DMS 273 (cell line): ENCODE results near the gene ZCCHC24.
"Not testable (repeated sequence)": the region's sequence is repeated elsewhere in the genome, so short reads cannot be mapped to it uniquely, and the experiment has no call there.

Experiments
- DNase-seq: peaks from one replicate; lab custom pipeline; 2025; ENCODE audit not compliant: unreplicated experiment; lab: John Stamatoyannopoulos, UW

The ZCCHC24 gene

GRCh38 chr10:79332610-79333315, 112.7 kb downstream of the ZCCHC24 start:
- DNase-seq: not testable (repeated sequence)
